Right atrium auricular region (tissue), 2 donors: ENCODE measurements around the gene GOLGB1. TPM values are rescaled to one million over a fixed set of nuclear protein-coding genes. Genes with fewer than 3 reads are reported as not detected.

Source experiments
- DNase-seq: peaks from one replicate; pipeline ENCODE4 v3.0.0-alpha.2; 2019; ENCODE audit warnings: low spot score
- H3K27ac ChIP-seq, 2 donors: fragments of 200-600 bp; sonication (generic); 1 replicate in 1 of 2; 2 replicates in 1 of 2; pipeline ENCODE4 v1.5.1; 2016 to 2019
- H3K27me3 ChIP-seq, 2 donors: fragments of 200-600 bp; sonication (generic); one replicate each; pipeline versions ENCODE4 v1.5.1 to v1.6.0; 2017 to 2019
- H3K36me3 ChIP-seq: fragments of 200-600 bp; sonication (generic); one replicate; pipeline ENCODE4 v1.5.1; 2016
- H3K4me1 ChIP-seq, 2 donors: fragments of 200-600 bp; sonication (generic); one replicate each; pipeline versions ENCODE4 v1.5.1 to v1.6.0; 2017 to 2019
- H3K4me3 ChIP-seq, 2 donors: fragments of 200-600 bp; sonication (generic); 1 replicate in 1 of 2; 2 replicates in 1 of 2; pipeline ENCODE4 v1.5.1; 2017 to 2019; ENCODE audit warnings: mild to moderate bottlenecking in 1 of 2, moderate library complexity in 1 of 2
- H3K9me3 ChIP-seq, 2 donors: fragments of 200-600 bp; sonication (generic); one replicate each; pipeline ENCODE4 v1.5.1; 2019
- CTCF ChIP-seq, 2 donors: fragments of 200-600 bp; sonication (generic); IDR thresholded peaks; one replicate each; pipeline ENCODE4 v1.5.1; 2019; ENCODE audit warnings: antibody characterized with exemption in 2 of 2
- total RNA-seq, 2 donors: library from RNA; depleted of rRNA; stranded (reverse); fragments of >200 nt; gene quantifications; one replicate each; pipeline ENCODE4 v1.1.0, GENCODE V29; 2016

GOLGB1 gene
- total RNA-seq, 2 donors from 2014 or later, result 44.1 to 49.6 TPM

GRCh38 chr3:121758727-121759450 lies 9.3 kb upstream of the GOLGB1 start:
- peaks cover 0 to 12% of the 10 kb centered on the region in 2 donors for H3K4me1 ChIP-seq
- no peaks in the 10 kb centered on the region for H3K27me3 ChIP-seq
- no peaks in the 10 kb centered on the region for H3K36me3 ChIP-seq
- no peaks in the 10 kb centered on the region for H3K9me3 ChIP-seq
- no peak overlapping the region for H3K27ac ChIP-seq
- no peak for TF ChIP-seq CTCF (IDR thresholded peaks at IDR 0.05)
- no peak for DNase-seq
- H3K4me3 ChIP-seq, result no peak overlapping the region

- no peaks in the 10 kb centered on the region for H3K36me3 ChIP-seq
- no peak overlapping the region for H3K4me3 ChIP-seq
- no peak for TF ChIP-seq CTCF (IDR thresholded peaks at IDR 0.05)
- no peaks in the 10 kb centered on the region for H3K27me3 ChIP-seq
- DNase-seq, result no peak
- H3K4me1 ChIP-seq, result peaks cover 0 to 12% of the 10 kb centered on the region in 2 donors
- H3K27ac ChIP-seq, result no peak overlapping the region
- H3K9me3 ChIP-seq, result no peaks in the 10 kb centered on the region
These were observed 8.4 kb upstream of the GOLGB1 start for GRCh38 chr3:121757812-121758545.

GRCh38 chr3:121757087-121757811 lies 7.7 kb upstream of the GOLGB1 start:
- Histone ChIP-seq H3K27me3 (no peaks in the 10 kb centered on the region), H3K4me3 (no peak overlapping the region), H3K9me3 (no peaks in the 10 kb centered on the region), H3K36me3 (no peaks in the 10 kb centered on the region), H3K27ac (peak overlapping the region in 1 of 2 donors; percentile 3), H3K4me1 (peaks cover 0 to 12% of the 10 kb centered on the region in 2 donors)
- no peak for TF ChIP-seq CTCF (IDR thresholded peaks at IDR 0.05)
- no peak for DNase-seq

- no peak for DNase-seq
- no peak for TF ChIP-seq CTCF (IDR thresholded peaks at IDR 0.05)
- no peaks in the 10 kb centered on the region for H3K36me3 ChIP-seq
- no peaks in the 10 kb centered on the region for H3K27me3 ChIP-seq
- no peak overlapping the region for H3K27ac ChIP-seq
- H3K4me3 ChIP-seq, result no peak overlapping the region
- H3K9me3 ChIP-seq, result no peaks in the 10 kb centered on the region
- H3K4me1 ChIP-seq, result peaks cover 0 to 27% of the 10 kb centered on the region in 2 donors
These were observed 3.2 kb upstream of the GOLGB1 start for GRCh38 chr3:121752772-121753171.

- H3K27me3 ChIP-seq, result no peaks in the 10 kb centered on the region
- DNase-seq, result no peak
- no peaks in the 10 kb centered on the region for H3K9me3 ChIP-seq
- H3K36me3 ChIP-seq, result no peaks in the 10 kb centered on the region
- TF ChIP-seq CTCF (IDR thresholded peaks at IDR 0.05), result no peak
- H3K4me1 ChIP-seq, result peaks cover 0 to 30% of the 10 kb centered on the region in 2 donors
- H3K4me3 ChIP-seq, result no peak overlapping the region
- H3K27ac ChIP-seq, result no peak overlapping the region
These were observed 2.7 kb upstream of the GOLGB1 start for GRCh38 chr3:121752261-121752660.
